Measurements from ENCODE around the gene APAF1.

Gene APAF1

DNA sequence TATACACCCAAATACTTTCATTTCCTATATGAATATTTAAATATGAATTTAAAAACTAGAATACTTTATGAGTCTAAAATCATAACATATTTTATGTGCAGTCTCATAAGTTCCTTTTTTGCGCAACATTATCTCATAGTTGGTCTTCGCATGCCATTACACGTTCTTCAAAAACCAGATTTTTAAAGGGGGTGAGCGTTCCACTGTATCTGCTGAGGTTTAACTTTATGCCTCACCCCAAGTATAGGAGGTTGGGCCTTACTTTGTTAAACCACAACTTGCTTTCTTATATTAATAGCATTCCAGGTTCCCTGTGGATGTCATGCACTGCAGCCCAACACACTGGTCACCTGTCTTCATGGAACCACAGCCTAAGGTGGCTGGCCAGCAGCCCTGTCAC lies 118.6 kb downstream of the APAF1 start:
- Histone ChIP-seq H3K9me3 (ENCODE audit: insufficient read depth, low read depth, low read length) (no peaks in the 10 kb centered on the region), H3K9ac (ENCODE audit: low read depth, low read length) (no peak overlapping the region), H3K4me1 (ENCODE audit: insufficient read depth, low read length) (no peaks in the 10 kb centered on the region), H3K36me3 (ENCODE audit: insufficient read depth, low read length) (no peaks in the 10 kb centered on the region), H3K27me3 (ENCODE audit: insufficient read depth, low read length) (no peaks in the 10 kb centered on the region), H3K4me3 (ENCODE audit: low read length) (no peak overlapping the region), H3K27ac (ENCODE audit: low read depth, low read length) (no peak overlapping the region)
- 97% methylated on average over 4 of the region's 4 CpGs for WGBS

DNA sequence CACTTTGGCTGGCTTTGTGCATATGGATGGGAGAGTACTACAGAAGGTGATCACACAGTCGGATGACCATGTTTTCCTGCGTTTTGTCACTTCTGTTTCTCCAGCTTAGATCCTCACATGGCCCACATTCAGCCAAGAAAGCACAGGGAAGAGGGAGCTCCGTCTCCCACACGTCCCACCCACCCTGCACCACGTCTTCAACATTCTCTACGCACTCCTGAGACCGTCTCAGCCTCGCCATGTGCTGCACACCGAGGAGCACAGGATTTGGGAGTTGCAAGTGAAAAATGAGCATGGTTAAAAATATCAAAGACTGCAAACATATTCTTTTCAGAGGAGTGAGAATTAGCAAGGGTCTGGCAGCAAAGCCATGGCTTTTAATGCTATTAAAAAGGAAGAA lies 122.2 kb downstream of the APAF1 start:
- H3K27me3 ChIP-seq (ENCODE audit: insufficient read depth, low read length): no peaks in the 10 kb centered on the region
- no peaks in the 10 kb centered on the region for H3K9me3 ChIP-seq (ENCODE audit: insufficient read depth, low read depth, low read length)
- H3K27ac ChIP-seq (ENCODE audit: low read depth, low read length): no peak overlapping the region
- H3K9ac ChIP-seq (ENCODE audit: low read depth, low read length): no peak overlapping the region
- no peak overlapping the region for H3K4me3 ChIP-seq (ENCODE audit: low read length)
- H3K36me3 ChIP-seq (ENCODE audit: insufficient read depth, low read length): no peaks in the 10 kb centered on the region
- no peaks in the 10 kb centered on the region for H3K4me1 ChIP-seq (ENCODE audit: insufficient read depth, low read length)
- 94% methylated on average over 9 of the region's 9 CpGs for WGBS

- no peaks in the 10 kb centered on the region for H3K4me1 ChIP-seq (ENCODE audit: insufficient read depth, low read length)
- H3K9me3 ChIP-seq (ENCODE audit: insufficient read depth, low read depth, low read length): no peaks in the 10 kb centered on the region
- H3K9ac ChIP-seq (ENCODE audit: low read depth, low read length): no peak overlapping the region
- H3K27me3 ChIP-seq (ENCODE audit: insufficient read depth, low read length): no peaks in the 10 kb centered on the region
- H3K4me3 ChIP-seq (ENCODE audit: low read length): no peak overlapping the region
- no peak overlapping the region for H3K27ac ChIP-seq (ENCODE audit: low read depth, low read length)
- no peaks in the 10 kb centered on the region for H3K36me3 ChIP-seq (ENCODE audit: insufficient read depth, low read length)
These were observed 124.0 kb downstream of the APAF1 start for GRCh38 chr12:98769068-98769467.

GRCh38 chr12:98770230-98770629 lies 125.1 kb downstream of the APAF1 start:
- no peak overlapping the region for H3K27ac ChIP-seq (ENCODE audit: low read depth, low read length)
- no peaks in the 10 kb centered on the region for H3K27me3 ChIP-seq (ENCODE audit: insufficient read depth, low read length)
- 90% methylated on average over 3 of the region's 4 CpGs for WGBS
- H3K4me1 ChIP-seq (ENCODE audit: insufficient read depth, low read length): no peaks in the 10 kb centered on the region
- H3K36me3 ChIP-seq (ENCODE audit: insufficient read depth, low read length): no peaks in the 10 kb centered on the region
- no peak overlapping the region for H3K9ac ChIP-seq (ENCODE audit: low read depth, low read length)
- H3K9me3 ChIP-seq (ENCODE audit: insufficient read depth, low read depth, low read length): no peaks in the 10 kb centered on the region
- H3K4me3 ChIP-seq (ENCODE audit: low read length): no peak overlapping the region

- no peaks in the 10 kb centered on the region for H3K27me3 ChIP-seq (ENCODE audit: insufficient read depth, low read length)
- no peak overlapping the region for H3K4me3 ChIP-seq (ENCODE audit: low read length)
- no peaks in the 10 kb centered on the region for H3K4me1 ChIP-seq (ENCODE audit: insufficient read depth, low read length)
- H3K27ac ChIP-seq (ENCODE audit: low read depth, low read length): no peak overlapping the region
- no peaks in the 10 kb centered on the region for H3K36me3 ChIP-seq (ENCODE audit: insufficient read depth, low read length)
- H3K9ac ChIP-seq (ENCODE audit: low read depth, low read length): no peak overlapping the region
- 94% methylated on average over 8 of the region's 8 CpGs for WGBS
- no peaks in the 10 kb centered on the region for H3K9me3 ChIP-seq (ENCODE audit: insufficient read depth, low read depth, low read length)
These were observed 127.0 kb downstream of the APAF1 start for GRCh38 chr12:98771811-98772752.

DNA sequence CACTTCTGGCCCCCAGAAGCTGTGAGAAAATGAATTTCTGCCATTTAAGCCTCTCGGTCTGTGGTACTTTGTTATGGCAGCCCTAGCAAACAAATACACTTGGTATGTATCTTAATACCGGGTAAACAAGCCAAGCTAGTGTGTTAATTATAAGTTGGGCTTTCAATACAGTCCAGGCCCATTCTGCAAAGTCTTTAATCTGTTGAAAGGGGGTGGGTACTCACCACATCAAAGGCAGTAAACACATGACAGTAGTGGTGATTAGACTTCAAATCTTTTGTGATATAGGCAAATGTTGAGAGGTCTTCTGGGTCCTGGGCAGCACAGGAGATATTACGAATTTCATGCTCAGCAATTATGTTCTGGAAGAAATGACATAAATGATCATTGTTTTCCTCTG lies 127.7 kb downstream of the APAF1 start:
- WGBS: 92% methylated on average over 3 of the region's 3 CpGs
- Histone ChIP-seq H3K27me3 (ENCODE audit: insufficient read depth, low read length) (no peaks in the 10 kb centered on the region), H3K9ac (ENCODE audit: low read depth, low read length) (no peak overlapping the region), H3K4me1 (ENCODE audit: insufficient read depth, low read length) (no peaks in the 10 kb centered on the region), H3K9me3 (ENCODE audit: insufficient read depth, low read depth, low read length) (no peaks in the 10 kb centered on the region), H3K27ac (ENCODE audit: low read depth, low read length) (no peak overlapping the region), H3K36me3 (ENCODE audit: insufficient read depth, low read length) (no peaks in the 10 kb centered on the region), H3K4me3 (ENCODE audit: low read length) (no peak overlapping the region)

DNA sequence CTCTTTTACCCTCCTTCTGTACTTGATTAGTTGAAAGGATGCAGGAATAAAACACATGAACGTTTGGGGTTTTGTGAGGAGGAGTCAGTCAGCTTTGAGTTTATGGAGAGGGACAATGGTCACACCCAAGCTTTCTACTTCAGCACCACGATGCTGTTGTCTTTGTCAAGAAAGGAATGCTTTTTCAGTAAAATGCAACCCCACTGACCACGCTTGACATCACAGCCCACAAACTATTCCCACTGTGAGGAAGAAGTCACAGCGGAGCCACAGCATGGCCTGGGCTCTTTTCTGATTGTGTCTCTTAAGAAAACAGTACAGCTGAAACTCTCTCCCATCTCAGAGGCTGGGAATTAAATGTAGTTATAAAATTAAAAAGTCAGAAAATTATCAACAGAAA lies 135.2 kb downstream of the APAF1 start:
- Histone ChIP-seq H3K4me3 (ENCODE audit: low read length) (no peak overlapping the region), H3K27ac (ENCODE audit: low read depth, low read length) (no peak overlapping the region), H3K9ac (ENCODE audit: low read depth, low read length) (no peak overlapping the region), H3K36me3 (ENCODE audit: insufficient read depth, low read length) (no peaks in the 10 kb centered on the region), H3K27me3 (ENCODE audit: insufficient read depth, low read length) (no peaks in the 10 kb centered on the region), H3K4me1 (ENCODE audit: insufficient read depth, low read length) (no peaks in the 10 kb centered on the region), H3K9me3 (ENCODE audit: insufficient read depth, low read depth, low read length) (no peaks in the 10 kb centered on the region)
- 79% methylated on average over 4 of the region's 4 CpGs for WGBS

DNA sequence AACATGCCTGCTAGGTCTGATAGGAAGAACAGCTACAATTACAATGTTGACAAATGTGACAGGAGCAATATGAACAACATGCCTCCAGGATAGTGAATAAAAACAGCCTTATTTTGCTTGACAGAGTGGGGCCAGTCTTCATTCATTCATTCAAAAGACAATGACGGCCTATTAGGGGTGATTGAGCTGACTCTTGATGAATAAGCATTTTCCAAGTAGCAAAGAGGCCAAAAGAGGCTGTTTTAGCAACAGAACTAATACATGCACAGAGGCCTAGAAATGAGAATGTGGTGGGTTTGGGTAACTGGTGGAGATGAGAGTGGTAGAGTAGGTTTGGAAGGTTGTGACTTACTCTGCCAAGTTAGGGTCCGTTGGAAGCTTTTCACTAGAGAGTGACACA lies 138.3 kb downstream of the APAF1 start:
- no peaks in the 10 kb centered on the region for H3K36me3 ChIP-seq (ENCODE audit: insufficient read depth, low read length)
- H3K9me3 ChIP-seq (ENCODE audit: insufficient read depth, low read depth, low read length): no peaks in the 10 kb centered on the region
- no peak overlapping the region for H3K27ac ChIP-seq (ENCODE audit: low read depth, low read length)
- no peak overlapping the region for H3K4me3 ChIP-seq (ENCODE audit: low read length)
- H3K9ac ChIP-seq (ENCODE audit: low read depth, low read length): no peak overlapping the region
- H3K27me3 ChIP-seq (ENCODE audit: insufficient read depth, low read length): no peaks in the 10 kb centered on the region
- WGBS: 91% methylated on average over 2 of the region's 2 CpGs
- no peaks in the 10 kb centered on the region for H3K4me1 ChIP-seq (ENCODE audit: insufficient read depth, low read length)
